AG09309 (cell line): Measurements from ENCODE around the gene SCGB1A1.
"Not testable (repeated sequence)": the region's sequence is repeated elsewhere in the genome, so short reads cannot be mapped to it uniquely, and the experiment has no call there.

Experiments used
- DNase-seq: peaks from one replicate; pipeline ENCODE4 v3.0.0-alpha.2; 2010; ENCODE audit warnings: low read depth
- H3K4me3 ChIP-seq: 2 replicates; pipeline ENCODE4 v1.5.1; 2011; ENCODE audit warnings: mild to moderate bottlenecking, low read depth, low read length, moderate library complexity; ENCODE audit not compliant: control insufficient read depth
- CTCF ChIP-seq: IDR thresholded peaks from 2 replicates; pipeline ENCODE4 v1.5.1; 2011; ENCODE audit warnings: mild to moderate bottlenecking, low read depth, low read length, inconsistent platforms; ENCODE audit not compliant: insufficient read depth, control insufficient read depth; ENCODE audit errors: missing control alignments

SCGB1A1 gene

GRCh38 chr11:62445314-62445740 lies 26.5 kb downstream of the SCGB1A1 start:
- TF ChIP-seq CTCF, result no peak
- H3K4me3 ChIP-seq, result no peak overlapping the region
- no peak for DNase-seq

GRCh38 chr11:62446091-62446490 lies 27.3 kb downstream of the SCGB1A1 start:
- TF ChIP-seq CTCF, result no peak

GRCh38 chr11:62449451-62449851 lies 30.6 kb downstream of the SCGB1A1 start:
- DNase-seq, result no peak
- TF ChIP-seq CTCF, result no peak
- H3K4me3 ChIP-seq, result no peak overlapping the region

More at GRCh38 chr11:62446091-62446490, 27.3 kb downstream of the SCGB1A1 start:
- DNase-seq, result no peak
- H3K4me3 ChIP-seq, result no peak overlapping the region

- H3K4me3 ChIP-seq, DNase-seq: not testable (repeated sequence)
Measured at GRCh38 chr11:62449912-62450311, 31.1 kb downstream of the SCGB1A1 start.

- no peak for DNase-seq
- no peak overlapping the region for H3K4me3 ChIP-seq
- TF ChIP-seq CTCF, result no peak
Measured at GRCh38 chr11:62450543-62451240, 31.9 kb downstream of the SCGB1A1 start.

- no peak for TF ChIP-seq CTCF
- no peak overlapping the region for H3K4me3 ChIP-seq
- no peak for DNase-seq
Measured at GRCh38 chr11:62451241-62451621, 32.4 kb downstream of the SCGB1A1 start.

- no peak for TF ChIP-seq CTCF
Measured at GRCh38 chr11:62452261-62452660, 33.4 kb downstream of the SCGB1A1 start.

More at GRCh38 chr11:62452261-62452660, 33.4 kb downstream of the SCGB1A1 start:
- no peak for DNase-seq
- no peak overlapping the region for H3K4me3 ChIP-seq
